Peyer's patch (tissue), 4 donors: ENCODE measurements around the gene CACNA1I.

Source experiments
- POLR2A ChIP-seq, 2 donors: fragments of 450-650 bp; IDR thresholded peaks; one replicate each; pipeline ENCODE4 v1.5.1; 2017; ENCODE audit warnings: antibody characterized with exemption in 2 of 2, mild to moderate bottlenecking in 2 of 2, moderate library complexity in 2 of 2
- TF ChIP-seq, protein P1 (sequence below), 6 experiments: fragments of 450-650 bp in 4 of 6; fragments of 200-600 bp in 2 of 6; sonication (generic) in 1 of 6; IDR thresholded peaks; one replicate each; pipeline ENCODE4 v1.5.1; 2017 to 2019; ENCODE audit warnings: antibody characterized with exemption in 6 of 6, mild to moderate bottlenecking in 3 of 6, moderate library complexity in 1 of 6

DNA sequence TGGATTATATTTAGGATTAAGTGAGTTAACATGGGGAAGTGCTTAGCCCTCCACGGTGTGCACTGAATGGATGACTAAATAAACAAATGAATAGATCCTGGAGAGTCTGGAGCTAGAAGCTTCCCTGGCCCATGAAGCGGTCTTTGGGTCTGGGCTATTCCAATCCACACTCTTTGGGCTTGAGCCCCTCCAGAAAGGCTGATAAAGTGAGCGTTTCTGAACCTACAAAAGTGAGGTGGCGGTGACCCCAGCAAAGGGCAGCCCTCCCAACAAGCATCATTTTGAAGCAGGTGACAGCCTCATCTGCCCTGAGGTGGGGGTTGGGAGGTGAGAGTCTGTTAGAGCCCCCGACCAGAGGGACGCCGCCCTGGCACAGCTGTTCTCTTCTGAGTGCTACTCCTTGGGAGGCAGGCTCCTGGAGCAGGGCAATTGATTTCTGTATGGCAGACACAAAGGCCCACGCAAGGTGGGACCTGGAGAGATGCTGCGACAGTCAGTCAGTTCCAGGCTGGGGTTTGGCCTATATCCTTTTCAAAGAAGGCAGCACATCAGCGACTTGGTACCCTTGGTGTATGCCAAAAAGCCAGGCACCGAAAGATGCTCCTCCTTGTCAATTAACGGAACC is 157.8 kb downstream of the CACNA1I start:
- TF ChIP-seq, protein P1, sequence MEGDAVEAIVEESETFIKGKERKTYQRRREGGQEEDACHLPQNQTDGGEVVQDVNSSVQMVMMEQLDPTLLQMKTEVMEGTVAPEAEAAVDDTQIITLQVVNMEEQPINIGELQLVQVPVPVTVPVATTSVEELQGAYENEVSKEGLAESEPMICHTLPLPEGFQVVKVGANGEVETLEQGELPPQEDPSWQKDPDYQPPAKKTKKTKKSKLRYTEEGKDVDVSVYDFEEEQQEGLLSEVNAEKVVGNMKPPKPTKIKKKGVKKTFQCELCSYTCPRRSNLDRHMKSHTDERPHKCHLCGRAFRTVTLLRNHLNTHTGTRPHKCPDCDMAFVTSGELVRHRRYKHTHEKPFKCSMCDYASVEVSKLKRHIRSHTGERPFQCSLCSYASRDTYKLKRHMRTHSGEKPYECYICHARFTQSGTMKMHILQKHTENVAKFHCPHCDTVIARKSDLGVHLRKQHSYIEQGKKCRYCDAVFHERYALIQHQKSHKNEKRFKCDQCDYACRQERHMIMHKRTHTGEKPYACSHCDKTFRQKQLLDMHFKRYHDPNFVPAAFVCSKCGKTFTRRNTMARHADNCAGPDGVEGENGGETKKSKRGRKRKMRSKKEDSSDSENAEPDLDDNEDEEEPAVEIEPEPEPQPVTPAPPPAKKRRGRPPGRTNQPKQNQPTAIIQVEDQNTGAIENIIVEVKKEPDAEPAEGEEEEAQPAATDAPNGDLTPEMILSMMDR (IDR thresholded peaks at IDR 0.05) = no peak
- TF ChIP-seq POLR2A (IDR thresholded peaks at IDR 0.05) = no peak
